ENCODE results near the gene SPOCK2. TPM values are rescaled to one million over a fixed set of nuclear protein-coding genes. Genes with fewer than 3 reads are reported as not detected.

SPOCK2 gene
- total and polyA plus RNA-seq, 2 of the 13 experiments (the other 11 are each of a cell fraction or from before 2014, with no cell fraction given), result 8.6 to 30.6 TPM

GRCh38 chr10:72098301-72098835, 10.0 kb upstream of the SPOCK2 start (continued):
- TF ChIP-seq RBAK (CRISPR knock-in tag; IDR thresholded peaks at IDR 0.05) (peak; percentile 25; the same call in 1 of the 2 replicates), ZNF615 (CRISPR knock-in tag; IDR thresholded peaks at IDR 0.05; ENCODE audit: borderline replicate concordance) (no peak), ZBTB7A (CRISPR knock-in tag; IDR thresholded peaks at IDR 0.05) (no peak; the same call in 1 of the 2 replicates), MYPOP (CRISPR knock-in tag; IDR thresholded peaks at IDR 0.05) (no peak), XBP1 (CRISPR knock-in tag; IDR thresholded peaks at IDR 0.05) (no peak), RBM22 (optimal IDR thresholded peaks at IDR 0.05; ENCODE audit: low read length) (peak; percentile 18), TAF1 (CRISPR knock-in tag; IDR thresholded peaks at IDR 0.05) (no peak), SMARCC2 (IDR thresholded peaks at IDR 0.05) (no peak), FOSL2 (CRISPR knock-in tag; IDR thresholded peaks at IDR 0.05) (peak; percentile 86), ZNF431 (CRISPR knock-in tag; IDR thresholded peaks at IDR 0.05; ENCODE audit: borderline replicate concordance, low read depth) (no peak), PBX3 (CRISPR knock-in tag; IDR thresholded peaks at IDR 0.05; ENCODE audit: borderline replicate concordance) (no peak), SIX1 (CRISPR knock-in tag; IDR thresholded peaks at IDR 0.05; ENCODE audit: borderline replicate concordance) (peak; percentile 78; the same call in 1 of the 2 replicates), NONO (IDR thresholded peaks at IDR 0.05) (no peak), NONO (CRISPR knock-in tag; conservative IDR thresholded peaks at IDR 0.05) (0 out of 2 replicates have a peak, but pooled peaks have one; percentile 72), ZNF3 (CRISPR knock-in tag; IDR thresholded peaks at IDR 0.05) (no peak), DR1 (CRISPR knock-in tag; IDR thresholded peaks at IDR 0.05) (no peak), SIX4 (CRISPR knock-in tag; IDR thresholded peaks at IDR 0.05) (peak; percentile 40; the same call in 1 of the 2 replicates), CHD2 (IDR thresholded peaks at IDR 0.05; ENCODE audit: low read depth, low read length) (no peak), ZNF207 (IDR thresholded peaks at IDR 0.05; ENCODE audit: borderline replicate concordance) (no peak), ZNF382 (CRISPR knock-in tag; IDR thresholded peaks at IDR 0.05; ENCODE audit: borderline replicate concordance) (no peak), CENPBD1 (CRISPR knock-in tag; IDR thresholded peaks at IDR 0.05; ENCODE audit: borderline replicate concordance, low read depth) (no peak), PAF1 (CRISPR knock-in tag; IDR thresholded peaks at IDR 0.05) (no peak), NBN (conservative IDR thresholded peaks at IDR 0.05) (no peak), RAD21 (CRISPR knock-in tag; IDR thresholded peaks at IDR 0.05) (no peak; the same call in 1 of the 2 replicates), SCMH1 (CRISPR knock-in tag; IDR thresholded peaks at IDR 0.05; ENCODE audit: borderline replicate concordance) (no peak), MED1 (CRISPR knock-in tag; IDR thresholded peaks at IDR 0.05) (peak; percentile 96), ZNF7 (CRISPR knock-in tag; IDR thresholded peaks at IDR 0.05) (no peak)
- TF ChIP-seq, protein P1, sequence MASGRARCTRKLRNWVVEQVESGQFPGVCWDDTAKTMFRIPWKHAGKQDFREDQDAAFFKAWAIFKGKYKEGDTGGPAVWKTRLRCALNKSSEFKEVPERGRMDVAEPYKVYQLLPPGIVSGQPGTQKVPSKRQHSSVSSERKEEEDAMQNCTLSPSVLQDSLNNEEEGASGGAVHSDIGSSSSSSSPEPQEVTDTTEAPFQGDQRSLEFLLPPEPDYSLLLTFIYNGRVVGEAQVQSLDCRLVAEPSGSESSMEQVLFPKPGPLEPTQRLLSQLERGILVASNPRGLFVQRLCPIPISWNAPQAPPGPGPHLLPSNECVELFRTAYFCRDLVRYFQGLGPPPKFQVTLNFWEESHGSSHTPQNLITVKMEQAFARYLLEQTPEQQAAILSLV (CRISPR knock-in tag; IDR thresholded peaks at IDR 0.05; ENCODE audit: borderline replicate concordance), result no peak; the same call in 1 of the 2 replicates
- TF ChIP-seq, protein P2, sequence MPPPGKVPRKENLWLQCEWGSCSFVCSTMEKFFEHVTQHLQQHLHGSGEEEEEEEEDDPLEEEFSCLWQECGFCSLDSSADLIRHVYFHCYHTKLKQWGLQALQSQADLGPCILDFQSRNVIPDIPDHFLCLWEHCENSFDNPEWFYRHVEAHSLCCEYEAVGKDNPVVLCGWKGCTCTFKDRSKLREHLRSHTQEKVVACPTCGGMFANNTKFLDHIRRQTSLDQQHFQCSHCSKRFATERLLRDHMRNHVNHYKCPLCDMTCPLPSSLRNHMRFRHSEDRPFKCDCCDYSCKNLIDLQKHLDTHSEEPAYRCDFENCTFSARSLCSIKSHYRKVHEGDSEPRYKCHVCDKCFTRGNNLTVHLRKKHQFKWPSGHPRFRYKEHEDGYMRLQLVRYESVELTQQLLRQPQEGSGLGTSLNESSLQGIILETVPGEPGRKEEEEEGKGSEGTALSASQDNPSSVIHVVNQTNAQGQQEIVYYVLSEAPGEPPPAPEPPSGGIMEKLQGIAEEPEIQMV (CRISPR knock-in tag; IDR thresholded peaks at IDR 0.05; ENCODE audit: low read depth), result no peak

All from HepG2 (cell line).